NCI-H82 treated with DMSO at 0.1 percent for 48 hours (cell line): Measurements from ENCODE around the gene TUBGCP2.
"Not testable (repeated sequence)": the region's sequence is repeated elsewhere in the genome, so short reads cannot be mapped to it uniquely, and the experiment has no call there.

ENCODE experiments used
- DNase-seq: peaks from one replicate; lab custom pipeline; 2025; ENCODE audit not compliant: unreplicated experiment; lab: John Stamatoyannopoulos, UW

The TUBGCP2 gene

GRCh38 chr10:133249975-133250754, 58.5 kb downstream of the TUBGCP2 start:
- no peak for DNase-seq

DNA sequence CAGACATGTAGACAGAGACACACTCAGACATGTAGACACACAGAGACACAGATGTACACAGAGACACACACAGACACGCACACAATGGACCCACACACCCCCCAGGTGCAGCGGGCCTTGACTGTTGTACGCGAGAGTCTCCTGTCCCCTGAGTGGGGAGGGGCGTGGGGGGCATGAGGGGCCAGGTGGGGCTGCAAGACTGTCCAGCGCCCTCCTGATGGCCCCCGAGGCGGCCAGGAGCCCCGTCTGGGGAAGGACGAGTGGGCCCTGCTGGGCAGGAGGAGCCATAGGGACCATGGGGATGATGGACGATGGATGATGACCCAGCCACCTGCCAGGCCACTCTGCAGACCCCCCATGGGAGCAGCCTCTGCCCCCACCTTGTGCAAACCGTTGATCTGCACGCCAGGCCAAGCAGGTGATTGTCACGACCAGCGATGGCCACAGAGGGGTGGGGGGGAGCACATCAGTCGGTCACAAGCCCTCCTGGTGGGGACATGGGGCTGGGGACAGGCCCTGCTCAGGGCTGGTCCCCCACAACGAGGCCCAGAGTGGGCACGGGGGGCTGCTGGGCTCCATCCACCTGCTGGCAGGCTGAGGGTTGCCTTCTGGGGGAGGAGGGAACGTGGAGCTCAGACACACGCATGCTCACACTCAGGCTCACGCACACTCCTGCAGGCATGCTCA, 59.4 kb downstream of the TUBGCP2 start:
- no peak for DNase-seq

GRCh38 chr10:133248334-133248715, 60.3 kb downstream of the TUBGCP2 start:
- no peak for DNase-seq

DNA sequence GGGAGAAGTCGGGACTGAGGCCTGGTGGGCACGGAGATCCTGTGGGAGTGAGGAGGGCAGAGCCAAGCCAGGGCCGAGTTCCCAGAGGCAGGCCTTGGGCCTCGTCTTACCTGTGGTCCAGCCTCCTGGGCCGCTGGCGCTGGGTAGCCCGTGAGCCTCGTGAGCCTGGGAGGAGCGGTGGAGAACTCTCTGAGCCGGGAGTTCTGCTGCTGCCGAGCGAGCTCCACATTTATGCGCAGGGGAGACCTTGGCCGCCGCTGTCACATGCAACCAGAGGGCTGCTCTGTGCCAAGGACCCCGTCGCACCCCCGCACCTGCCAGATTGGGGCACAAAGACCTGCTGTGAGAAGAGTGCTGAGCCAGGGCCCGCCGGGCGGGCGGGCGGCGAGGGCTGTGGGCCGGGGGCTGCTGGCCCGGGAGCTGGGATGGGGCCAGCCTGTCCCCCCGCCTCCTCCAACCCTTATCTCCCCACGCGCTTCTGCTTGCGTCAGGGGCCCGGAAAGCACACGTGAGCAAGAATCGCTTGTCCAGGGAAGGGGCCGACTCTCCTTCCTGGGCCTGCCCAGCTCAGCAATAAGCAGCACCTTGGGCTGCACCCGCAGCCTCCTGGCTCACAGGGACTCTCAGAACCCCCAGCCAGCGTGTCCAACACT, 60.9 kb downstream of the TUBGCP2 start:
- DNase-seq: no peak

DNA sequence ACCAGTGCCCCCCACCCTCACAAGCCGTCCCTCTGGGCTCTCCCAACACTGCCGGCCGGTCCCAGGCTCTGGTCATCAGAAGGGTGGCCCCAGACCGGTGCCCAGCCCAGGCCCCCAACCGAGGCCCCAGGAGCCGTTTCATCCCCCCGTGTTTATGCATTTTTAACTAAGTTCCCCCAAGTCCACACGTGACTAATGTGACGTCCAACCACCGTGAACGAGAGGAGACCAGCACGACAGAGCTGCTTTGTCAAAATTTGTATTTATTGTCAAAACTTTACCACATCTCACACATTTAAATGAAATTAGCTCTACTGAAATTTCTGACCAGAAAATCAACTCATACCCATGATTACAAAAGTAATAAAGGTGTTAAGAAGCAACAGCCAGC, 62.4 kb downstream of the TUBGCP2 start:
- DNase-seq: no peak

- no peak for DNase-seq
Measured at GRCh38 chr10:133245439-133246235, 63.0 kb downstream of the TUBGCP2 start.

- no peak for DNase-seq
Measured at GRCh38 chr10:133243593-133243992, 65.1 kb downstream of the TUBGCP2 start.

DNA sequence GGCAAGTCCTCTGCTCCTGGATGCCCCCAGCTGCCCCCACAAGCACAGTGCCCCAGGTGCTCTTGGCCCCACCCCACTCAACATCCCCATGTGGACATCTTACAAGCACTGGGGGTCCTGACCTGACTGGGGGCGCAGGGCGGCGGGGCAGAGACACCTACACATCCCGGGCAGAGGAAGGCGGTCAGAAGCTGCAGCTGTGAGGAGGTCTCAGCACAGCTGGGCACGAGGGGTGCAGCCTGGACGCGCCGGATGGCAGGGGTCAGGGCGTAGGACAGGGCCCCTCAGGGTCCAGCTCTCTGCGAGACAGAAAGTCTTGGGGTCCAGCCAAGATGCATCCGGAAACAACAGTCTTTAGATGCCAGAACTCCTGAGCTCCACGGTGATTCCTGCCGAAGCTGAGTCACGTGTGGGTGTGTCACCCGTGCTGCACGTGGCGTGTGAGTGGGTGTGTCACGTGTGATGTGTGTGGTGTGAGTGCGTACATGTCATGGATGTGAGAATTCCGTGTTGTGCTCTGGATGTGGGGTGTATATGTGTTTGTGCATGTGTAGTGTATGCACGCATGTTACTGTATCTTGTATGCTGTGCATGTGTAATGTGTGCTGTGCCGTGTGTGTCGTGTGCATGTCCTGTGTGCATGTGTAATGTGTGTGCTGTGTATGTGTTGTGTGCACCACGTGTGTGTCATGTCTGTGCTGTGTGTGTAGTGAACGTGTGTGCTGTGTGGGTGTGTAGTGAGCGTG, 65.9 kb downstream of the TUBGCP2 start:
- DNase-seq: no peak

GRCh38 chr10:133241501-133242205, 67.0 kb downstream of the TUBGCP2 start:
- DNase-seq: no peak

DNA sequence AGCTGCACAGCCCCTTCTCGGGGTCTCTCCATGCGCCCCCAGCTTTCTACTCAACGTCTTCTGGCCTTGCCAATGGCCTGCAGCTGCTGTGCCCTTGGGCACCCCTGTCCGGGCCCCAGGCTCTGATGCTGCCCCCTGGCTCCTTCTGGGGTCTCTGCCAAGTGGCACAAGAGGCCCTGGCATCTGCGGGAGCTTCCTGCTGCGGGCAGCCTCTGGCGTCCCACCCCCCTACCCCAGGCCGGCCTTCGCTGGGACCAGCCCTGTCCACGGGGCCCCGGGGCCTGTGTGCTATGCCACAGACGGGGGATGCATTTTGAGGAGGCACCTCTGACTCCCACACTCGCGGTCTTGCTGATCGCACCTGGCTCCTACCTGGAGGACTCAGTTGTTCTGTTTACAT, 68.7 kb downstream of the TUBGCP2 start:
- DNase-seq: no peak

DNA sequence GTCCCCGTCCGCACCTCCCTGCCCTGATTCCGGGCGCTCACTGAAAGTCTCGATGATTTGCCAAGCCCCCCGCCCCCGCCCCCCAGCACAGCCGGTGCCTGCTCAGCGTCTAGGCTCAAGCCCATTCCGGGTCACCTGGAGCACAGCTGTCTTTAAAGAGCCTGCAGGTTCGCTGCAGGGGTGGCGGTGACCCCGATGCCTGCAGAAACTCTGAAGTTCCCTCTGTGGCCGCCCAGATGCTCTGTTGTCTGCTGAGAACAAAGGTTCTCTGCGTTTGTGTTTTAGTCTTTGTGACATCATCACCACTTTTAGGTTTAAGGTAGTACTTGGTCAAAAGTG, 70.2 kb downstream of the TUBGCP2 start:
- DNase-seq: no peak

DNA sequence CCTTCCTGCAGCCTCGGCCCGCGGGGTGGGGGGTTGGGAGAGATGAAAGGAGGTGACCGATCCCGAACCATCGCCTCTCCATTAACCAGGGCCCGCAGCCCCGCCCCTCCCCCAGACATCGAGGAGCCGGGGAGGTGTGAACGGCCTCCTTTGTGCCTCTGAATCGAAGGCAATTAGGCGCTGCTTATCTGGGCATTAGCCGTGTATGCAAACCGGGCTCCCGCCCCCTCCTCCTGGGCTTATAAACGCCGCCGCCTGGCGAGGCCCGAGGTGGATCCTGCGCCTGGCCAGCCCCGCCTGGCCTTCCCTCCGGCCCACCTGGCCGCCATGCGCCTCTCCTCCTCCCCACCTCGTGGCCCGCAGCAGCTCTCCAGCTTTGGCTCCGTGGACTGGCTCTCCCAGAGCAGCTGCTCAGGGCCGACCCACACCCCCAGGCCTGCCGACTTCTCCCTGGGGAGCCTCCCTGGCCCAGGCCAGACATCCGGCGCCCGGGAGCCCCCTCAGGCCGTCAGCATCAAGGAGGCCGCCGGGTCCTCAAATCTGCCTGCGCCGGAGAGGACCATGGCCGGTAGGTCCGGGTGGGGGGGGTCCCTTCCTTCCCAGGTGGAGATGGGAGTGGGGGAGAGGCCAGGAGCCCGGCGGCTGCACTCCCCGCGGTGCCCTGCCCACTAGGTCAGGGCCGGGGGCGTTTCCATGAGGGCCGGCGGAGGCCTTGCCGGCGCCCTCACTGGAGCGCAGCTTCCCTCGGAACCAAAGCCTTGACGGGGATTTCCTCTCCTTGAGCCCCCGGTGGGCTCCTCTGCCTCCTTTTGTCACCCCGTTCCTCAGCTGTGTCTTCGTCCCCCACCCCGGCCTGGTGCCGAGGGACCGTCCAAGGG, 70.8 kb downstream of the TUBGCP2 start, which contains the start of gene VENTX:
Gene VENTX, plus strand, starts transcription at position 268 of the 878 bp plus-strand sequence. Its CDS starts 60 bp downstream, at position 328.
- no peak for DNase-seq

DNA sequence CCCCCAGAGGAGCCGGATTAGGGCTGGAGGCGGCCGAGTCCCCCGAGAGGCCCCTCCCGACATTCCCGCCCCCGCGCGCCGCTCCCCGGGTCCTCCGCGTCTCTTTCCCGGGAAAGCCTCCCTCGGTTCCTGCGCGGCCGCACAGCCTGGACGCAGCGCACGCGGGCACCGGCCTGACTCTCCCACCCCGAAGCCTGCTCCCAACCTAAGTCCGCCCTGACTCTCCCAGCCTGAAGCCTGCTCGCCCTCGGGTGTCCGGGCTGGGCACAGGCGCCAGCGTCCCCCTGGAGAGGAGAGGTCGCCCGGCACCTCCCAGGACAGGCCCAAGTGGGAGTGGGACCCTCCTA, 71.5 kb downstream of the TUBGCP2 start:
- DNase-seq: no peak

DNA sequence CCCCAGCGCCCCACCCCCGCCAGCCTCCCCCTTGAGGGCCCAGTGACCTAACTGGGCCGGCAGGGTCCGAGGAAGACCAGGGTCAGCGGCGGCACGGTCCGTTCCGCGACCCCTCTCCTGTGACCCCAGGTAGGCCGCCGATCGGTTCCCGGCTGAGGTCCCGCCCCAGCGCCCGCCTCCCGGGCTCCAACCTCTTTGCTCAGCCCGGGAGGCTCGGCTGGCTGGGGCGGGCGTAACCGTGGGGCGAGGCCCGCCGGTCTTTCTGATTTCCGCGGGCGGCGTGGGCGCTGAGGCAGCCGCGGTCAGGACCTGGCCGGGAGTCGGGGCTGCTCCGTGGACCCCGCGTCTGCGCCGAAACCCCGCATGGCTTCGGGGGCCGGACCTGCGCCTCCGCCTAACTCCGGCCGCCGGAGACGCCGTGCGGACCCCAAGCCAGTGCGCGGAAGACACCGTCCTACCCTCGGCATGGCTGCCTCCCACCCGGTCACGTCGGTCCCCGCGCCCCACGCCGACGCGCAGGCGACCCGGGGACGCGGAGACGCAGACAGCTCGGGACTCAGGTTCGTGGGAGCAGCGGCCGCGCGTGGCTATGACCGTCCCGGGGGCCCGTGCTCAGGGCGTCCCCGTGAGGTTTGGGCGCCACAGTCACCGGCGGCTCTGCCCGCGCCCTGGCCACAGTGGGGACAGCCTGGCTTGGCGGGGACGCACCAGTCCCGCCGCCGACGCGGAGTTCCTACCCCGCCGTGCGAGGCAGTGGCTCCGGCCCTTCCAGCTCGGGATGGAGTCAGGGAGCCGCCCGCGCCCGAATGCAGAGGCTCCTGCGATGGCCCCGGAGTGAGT, 72.1 kb downstream of the TUBGCP2 start:
- no peak for DNase-seq

- DNase-seq: no peak
Measured at GRCh38 chr10:133235932-133236331, 72.7 kb downstream of the TUBGCP2 start.

DNA sequence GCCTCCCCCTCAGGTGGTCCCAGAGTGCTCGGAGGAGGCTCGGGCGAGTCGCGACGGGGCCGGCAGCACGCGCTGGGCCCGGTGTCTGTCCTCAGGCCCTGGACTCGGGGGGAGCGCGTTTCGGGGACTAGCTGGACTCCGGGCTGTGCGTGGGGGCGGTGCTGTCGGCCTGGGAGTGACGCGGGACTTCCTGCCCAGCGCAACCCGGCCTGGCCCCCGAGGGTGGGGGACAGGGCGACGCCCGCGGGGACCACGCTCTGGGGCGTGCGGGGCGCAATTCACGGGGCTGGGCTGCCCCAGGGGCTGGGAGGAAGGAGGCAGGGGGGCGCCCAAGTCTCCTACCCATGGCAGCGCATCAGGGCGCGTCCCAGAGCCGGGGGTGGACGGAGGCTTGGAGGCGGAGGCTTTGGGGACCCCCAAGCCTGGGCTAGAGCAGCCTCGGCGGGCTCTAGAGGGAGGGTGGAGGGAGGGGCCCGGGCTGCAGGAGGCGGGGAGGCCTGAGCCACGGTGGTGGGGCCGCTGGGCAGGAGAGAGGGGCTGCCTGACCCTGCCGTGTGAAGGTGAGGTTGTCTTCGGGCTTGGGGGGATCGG, 73.3 kb downstream of the TUBGCP2 start:
- DNase-seq: no peak

- not testable (repeated sequence) for DNase-seq
Measured at GRCh38 chr10:133234796-133235195, 73.9 kb downstream of the TUBGCP2 start.
